Stimulated activated CD8-positive, alpha-beta memory T cell treated with anti-CD3 and anti-CD28 coated beads, Interleukin-12 subunit alpha, Interleukin-12 subunit beta, amount 100 ng/mL, for 24 hours (primary cell): ENCODE results near the gene AEBP1.

Experiments
- DNase-seq: peaks from one replicate; pipeline ENCODE4 v3.0.0-alpha.2; 2020; ENCODE audit errors: extremely low read depth

AEBP1 gene

DNA sequence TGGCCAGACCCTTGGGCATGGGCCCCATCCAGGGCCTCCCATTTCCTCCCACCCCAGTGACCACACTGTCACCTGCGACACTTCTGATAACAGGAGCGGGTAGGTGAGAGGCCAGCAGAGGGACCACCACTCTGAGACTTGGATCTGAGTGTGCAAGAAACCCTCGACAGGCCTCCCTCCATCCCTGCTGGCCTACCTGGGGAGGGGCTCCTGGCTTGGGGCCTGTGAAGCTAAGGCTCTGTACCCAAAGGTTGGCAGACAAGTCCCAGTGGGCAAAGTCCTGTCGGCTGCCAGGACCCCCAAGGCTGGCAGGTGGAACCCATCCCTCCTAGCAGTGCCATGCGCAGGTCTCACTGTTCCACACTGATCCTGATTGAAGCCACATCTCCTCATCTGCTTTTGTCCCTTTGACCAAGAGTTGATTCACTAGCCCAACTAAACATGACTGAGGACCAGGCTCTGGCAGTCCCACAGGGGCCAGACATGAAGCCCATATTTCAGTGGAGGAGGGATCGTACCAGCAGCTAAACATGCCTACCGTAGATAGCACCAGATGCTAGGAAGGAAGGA is 37.6 kb upstream of the AEBP1 start:
- DNase-seq: no peak

GRCh38 chr7:44067064-44067951 is 36.8 kb upstream of the AEBP1 start:
- DNase-seq: no peak

- DNase-seq: no peak
These were observed 36.1 kb upstream of the AEBP1 start for GRCh38 chr7:44068054-44068453.

- no peak for DNase-seq
These were observed 32.3 kb upstream of the AEBP1 start for GRCh38 chr7:44071726-44072363.

GRCh38 chr7:44072364-44073231 is 31.5 kb upstream of the AEBP1 start:
- no peak for DNase-seq

- DNase-seq: peak; percentile 38
These were observed 30.3 kb upstream of the AEBP1 start for GRCh38 chr7:44073664-44074348.

GRCh38 chr7:44074349-44074695 is 29.8 kb upstream of the AEBP1 start:
- DNase-seq: no peak

- no peak for DNase-seq
These were observed 28.7 kb upstream of the AEBP1 start for GRCh38 chr7:44075296-44076075.

GRCh38 chr7:44076101-44076895 is 27.8 kb upstream of the AEBP1 start:
- DNase-seq: no peak

DNA sequence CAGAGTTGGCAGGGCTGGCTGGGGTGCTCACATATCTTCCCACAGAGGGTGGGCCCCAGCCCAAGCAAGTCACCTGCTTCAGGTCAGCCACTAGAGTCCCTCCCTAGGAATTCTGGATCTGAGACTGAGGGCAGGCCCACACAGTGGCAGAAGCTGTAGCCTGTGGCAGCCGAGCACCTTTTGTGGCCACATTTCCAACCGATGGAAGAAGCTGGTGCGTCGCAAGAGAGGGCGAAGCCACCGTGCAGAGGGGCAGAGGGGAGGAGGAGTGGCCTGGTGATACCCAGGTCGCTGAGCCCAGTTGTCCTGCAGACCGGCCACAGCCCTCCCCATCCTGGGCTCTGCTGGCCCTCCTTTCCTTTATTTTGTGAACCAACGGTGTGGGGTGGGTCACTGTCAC is 27.1 kb upstream of the AEBP1 start:
- DNase-seq: no peak

- DNase-seq: no peak
These were observed 26.5 kb upstream of the AEBP1 start for GRCh38 chr7:44077681-44078091.

DNA sequence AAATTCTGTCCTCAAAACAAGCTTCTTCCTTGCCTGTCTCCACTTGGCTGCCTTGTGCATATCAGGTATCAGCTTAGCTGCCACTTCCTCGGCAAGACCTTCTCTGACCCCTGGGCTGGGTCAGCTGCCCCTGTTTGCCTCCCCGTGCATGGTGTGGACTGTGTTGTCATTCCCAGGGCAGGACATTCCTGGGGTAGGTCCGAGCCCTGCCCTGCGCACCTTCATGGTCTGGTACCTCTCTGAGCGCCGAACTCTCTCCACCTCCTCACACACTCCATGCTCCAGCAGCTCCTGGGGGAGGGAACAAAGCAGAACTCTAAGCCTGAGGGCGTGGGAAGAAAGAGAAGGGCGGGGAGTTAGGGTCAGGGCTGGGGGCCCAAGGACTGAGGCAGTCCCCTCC is 25.6 kb upstream of the AEBP1 start:
- DNase-seq: no peak

- no peak for DNase-seq
These were observed 24.7 kb upstream of the AEBP1 start for GRCh38 chr7:44079331-44080021.

GRCh38 chr7:44080118-44080517 is 24.0 kb upstream of the AEBP1 start:
- DNase-seq: no peak

- no peak for DNase-seq
These were observed 23.4 kb upstream of the AEBP1 start for GRCh38 chr7:44080686-44081265.

DNA sequence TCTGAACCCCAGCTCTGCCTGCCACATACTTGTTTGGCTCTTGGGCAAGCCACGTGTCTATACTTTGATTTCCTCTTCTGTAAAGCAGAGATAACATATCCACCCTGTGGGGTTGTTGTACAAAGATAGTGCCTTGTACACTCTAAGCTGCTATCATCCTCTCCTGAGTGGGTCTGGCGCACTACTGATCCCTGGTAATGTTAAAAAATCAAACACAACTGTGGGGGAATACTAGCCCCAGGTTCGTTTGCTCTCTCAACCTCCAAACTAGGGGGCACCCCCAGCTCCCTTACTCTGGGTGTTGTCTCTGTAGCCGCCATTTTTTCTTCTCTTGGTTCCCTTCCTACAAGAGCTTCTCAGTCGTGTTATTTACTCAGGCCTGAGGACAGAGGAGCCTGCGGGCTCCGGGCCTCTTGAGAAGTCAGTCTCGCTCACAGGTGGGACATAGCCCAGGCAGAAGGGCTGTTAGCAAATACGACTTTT is 22.8 kb upstream of the AEBP1 start:
- DNase-seq: no peak

DNA sequence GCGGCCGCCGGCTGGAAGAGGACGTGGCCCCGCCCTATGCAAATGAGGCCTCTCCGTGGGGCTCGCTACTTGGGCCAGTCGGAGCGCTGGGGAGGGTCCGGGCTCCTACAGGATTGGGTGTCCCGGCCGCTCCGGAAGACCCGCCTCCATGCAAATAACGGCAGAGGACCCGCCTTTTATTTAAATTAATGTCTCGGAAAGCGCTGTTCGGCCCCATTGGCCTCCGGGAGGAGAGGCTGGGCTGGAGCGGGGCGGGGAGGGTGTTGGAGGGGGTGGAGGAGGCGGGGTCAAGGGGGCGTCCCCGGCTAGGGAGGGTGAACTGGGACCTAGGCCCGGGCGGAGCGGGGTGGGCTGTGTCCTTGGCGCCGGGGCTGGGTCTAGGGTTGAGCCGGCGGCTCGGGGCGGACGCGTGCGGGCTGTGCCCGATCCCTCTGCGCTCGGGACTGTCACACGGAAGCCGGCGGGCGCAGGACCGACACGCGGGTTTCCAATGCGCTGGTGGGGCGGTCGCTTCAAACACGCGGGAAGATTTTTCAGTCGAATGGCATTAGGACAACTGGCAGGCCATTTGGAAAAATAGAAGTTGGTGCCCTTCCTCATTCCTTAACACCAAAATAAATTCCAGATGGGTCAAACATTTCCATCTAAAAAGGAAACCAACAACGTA is 21.5 kb upstream of the AEBP1 start:
- peak; percentile 98 for DNase-seq

DNA sequence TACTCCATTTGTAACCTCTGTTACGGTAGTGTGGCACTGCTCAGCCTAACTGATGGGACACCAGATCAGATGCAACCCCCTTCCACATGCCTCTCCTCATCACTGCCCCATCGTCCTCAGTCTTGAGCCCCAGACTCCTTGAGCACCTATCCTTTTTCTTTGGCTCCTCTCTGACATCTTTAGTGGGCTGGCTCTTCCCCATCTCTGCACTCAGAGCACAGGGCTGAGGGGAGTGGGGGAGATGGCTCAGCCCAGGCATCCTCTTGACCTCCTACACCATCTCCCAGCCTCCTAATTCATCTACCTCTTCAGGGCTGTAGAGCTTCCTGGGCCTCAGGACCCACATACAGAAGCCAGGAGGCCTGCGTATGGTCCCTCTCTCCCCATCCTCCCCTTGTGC is 20.3 kb upstream of the AEBP1 start:
- DNase-seq: no peak
